GM23248 (cell line): ENCODE measurements around the gene CTNND2.

Experiments
- EZH2 ChIP-seq: fragments of 200-600 bp; sonication (generic); IDR thresholded peaks from 2 replicates; pipeline ENCODE4 v1.6.1; 2018; ENCODE audit warnings: antibody characterized with exemption, mild to moderate bottlenecking; ENCODE audit not compliant: insufficient read depth, poor library complexity, severe bottlenecking
- EZH2phosphoT487 ChIP-seq: fragments of 200-600 bp; sonication (generic); IDR thresholded peaks from 2 replicates; pipeline ENCODE4 v1.6.1; 2018; ENCODE audit warnings: antibody characterized with exemption, moderate library complexity, mild to moderate bottlenecking, low read depth; ENCODE audit not compliant: insufficient read depth

DNA sequence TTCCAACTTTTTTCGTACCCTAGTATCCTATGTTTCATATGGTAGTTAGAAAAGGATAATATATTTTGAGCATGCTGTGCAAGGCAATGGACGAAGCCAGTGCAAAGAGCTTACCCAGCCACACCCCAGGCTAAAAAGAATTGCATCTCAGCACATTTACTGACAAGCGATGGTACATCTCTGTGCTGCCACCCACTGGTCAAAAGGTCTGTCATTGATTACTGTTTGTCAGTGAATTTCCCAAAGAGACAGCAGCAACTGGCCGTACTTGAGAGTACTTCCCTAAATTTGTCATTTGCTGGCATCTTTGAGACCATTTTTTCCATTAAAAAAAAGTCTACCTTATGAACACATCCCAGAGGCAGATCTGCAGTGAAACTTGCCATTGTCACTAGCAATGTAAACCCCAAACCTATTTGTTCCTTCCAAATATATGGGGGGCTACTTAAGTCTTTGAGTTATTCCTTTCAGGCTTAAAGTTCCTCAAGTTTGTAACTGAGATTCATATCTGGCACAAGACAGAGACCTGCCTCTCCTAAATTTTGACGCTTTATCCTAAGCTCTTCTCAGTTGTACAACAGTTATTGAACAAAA is 184.3 kb downstream of the CTNND2 start:
- TF ChIP-seq EZH2phosphoT487 (no peak), EZH2 (no peak)
